HG03097 (cell line): ENCODE data around the gene FPGS.

Experiments used
- ATAC-seq: cut with Tn5 transposase; IDR thresholded peaks from one replicate; pipeline ENCODE4 v1.9.1; 2021; ENCODE audit not compliant: unreplicated experiment, low FRiP score

FPGS gene

DNA sequence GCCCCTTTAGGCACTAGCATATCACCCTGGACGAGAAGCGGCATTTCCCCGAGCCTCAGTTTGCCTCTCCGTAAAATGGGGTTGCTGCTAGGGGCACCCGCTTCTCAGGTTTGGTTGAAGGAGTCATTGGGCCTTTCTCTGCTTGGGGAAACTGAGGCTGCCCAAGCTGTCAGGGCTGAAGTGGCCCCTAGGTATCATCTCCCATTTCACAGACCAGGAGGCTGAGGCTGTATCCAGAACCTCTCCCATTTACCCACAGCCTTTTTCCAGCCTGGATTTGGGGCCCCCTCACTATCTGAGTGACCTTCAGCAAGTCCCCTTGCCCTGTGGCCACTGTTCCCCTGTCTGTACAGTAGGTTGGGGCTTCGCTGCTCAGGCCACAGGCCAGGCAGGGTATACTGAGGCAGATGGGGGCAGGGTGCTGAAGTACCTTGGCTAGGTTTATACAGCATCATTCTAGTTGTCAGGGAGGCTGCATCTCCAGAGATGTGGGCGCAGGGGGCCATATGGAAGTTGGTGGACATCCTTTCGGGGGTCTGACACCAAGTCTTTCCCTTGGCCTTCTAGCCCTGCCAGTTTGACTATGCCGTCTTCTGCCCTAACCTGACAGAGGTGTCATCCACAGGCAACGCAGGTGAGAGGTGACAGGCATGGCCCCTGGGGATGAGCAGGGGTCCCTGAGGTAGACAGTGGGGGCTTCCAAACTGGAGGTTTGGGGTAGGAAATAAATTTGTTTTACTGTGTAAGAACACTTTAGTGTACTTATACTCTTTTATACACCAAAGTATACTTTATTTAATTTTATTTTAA, 7.9 kb downstream of the FPGS start:
- no peak for ATAC-seq

DNA sequence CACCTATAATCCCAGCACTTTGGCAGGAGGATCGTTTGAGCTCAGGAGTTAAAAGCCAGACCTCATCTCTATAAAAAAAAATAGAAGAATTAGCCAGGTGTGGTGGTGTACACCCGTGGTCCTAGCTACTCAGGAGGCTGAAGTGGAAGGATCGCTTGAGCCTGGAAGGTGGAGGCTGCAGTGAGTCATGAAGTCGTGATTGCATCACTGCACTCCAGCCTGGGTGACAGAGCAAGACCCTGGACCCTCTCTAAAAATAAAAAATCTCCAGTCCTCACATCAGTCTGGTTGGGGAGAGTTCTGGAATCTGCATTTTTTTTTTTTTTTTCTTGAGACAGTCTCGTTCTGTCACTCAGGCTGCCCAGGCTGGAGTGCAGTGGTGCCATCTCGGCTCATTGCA, 9.3 kb downstream of the FPGS start:
- no peak for ATAC-seq

DNA sequence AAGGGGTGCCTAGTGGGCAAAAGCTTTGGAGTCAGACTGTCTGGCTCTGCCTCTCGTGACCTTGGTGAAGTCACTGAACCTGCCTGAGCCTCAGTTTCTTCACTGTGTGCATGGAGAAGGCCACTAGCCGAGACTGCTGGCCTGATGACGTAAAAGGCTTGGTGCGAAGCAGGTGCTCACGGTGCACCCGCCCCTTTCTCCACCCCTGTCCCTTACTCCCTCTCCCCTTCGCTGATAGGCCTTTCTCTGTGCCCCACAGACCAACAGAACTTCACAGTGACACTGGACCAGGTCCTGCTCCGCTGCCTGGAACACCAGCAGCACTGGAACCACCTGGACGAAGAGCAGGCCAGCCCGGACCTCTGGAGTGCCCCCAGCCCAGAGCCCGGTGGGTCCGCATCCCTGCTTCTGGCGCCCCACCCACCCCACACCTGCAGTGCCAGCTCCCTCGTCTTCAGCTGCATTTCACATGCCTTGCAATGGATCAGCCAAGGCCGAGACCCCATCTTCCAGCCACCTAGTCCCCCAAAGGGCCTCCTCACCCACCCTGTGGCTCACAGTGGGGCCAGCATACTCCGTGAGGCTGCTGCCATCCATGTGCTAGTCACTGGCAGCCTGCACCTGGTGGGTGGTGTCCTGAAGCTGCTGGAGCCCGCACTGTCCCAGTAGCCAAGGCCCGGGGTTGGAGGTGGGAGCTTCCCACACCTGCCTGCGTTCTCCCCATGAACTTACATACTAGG, 10.4 kb downstream of the FPGS start:
- no peak for ATAC-seq

DNA sequence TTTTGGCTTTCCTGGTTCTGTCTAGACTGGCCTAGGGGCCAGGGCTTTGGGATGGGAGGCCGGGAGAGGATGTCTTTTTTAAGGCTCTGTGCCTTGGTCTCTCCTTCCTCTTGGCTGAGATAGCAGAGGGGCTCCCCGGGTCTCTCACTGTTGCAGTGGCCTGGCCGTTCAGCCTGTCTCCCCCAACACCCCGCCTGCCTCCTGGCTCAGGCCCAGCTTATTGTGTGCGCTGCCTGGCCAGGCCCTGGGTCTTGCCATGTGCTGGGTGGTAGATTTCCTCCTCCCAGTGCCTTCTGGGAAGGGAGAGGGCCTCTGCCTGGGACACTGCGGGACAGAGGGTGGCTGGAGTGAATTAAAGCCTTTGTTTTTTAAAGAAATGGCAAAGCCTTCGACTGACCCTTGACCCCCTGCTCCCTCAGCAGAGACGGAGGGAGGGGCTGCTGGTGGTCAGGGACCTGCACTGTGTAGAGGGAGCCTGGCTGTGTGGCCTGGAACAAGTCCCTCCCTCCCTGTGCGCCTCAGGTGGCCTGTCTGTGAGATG, 11.1 kb downstream of the FPGS start:
- no peak for ATAC-seq

DNA sequence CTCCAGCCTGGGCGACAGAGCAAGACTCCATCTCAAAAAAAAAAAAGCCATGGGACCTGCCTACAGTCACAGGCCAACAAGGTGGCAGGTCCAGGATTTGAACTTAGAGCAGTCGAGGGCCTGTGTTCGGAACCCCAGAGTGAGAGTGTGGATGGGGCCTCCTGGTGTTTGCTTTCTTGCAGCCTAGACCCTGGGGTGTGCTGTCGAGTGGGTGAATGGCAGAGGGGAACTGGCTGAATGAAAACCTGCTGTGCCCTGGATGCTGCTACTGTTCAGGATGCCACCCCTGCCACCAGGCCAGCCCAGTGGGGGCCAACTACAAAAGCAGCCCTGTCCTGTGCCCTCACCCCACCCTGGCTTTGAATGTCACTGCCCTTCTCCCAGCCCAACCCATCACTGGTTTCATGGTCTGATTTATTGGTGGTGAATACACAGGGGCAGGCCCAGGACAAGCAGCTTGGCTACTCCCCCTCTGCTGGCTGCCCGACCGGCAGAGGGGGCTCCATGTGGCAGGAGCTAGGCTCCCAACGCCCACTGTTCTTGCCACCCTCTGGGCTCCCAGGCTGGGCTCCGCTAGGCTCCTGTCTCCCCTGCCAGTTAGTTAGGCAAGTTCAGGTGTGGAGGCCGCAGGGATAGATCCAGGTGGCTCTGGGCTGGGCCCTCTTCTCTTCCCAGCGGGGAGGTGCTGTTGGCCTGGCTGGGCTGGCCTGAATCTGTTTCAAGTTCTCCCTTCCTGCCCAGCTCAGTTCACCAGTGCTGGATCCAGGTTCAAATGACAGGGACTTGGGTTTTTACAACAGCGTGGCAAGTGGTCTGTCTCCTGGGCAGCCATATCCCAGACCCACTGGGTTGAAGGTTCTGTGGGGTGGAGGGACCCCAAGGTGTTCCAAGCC, 12.2 kb downstream of the FPGS start:
- ATAC-seq: no peak

DNA sequence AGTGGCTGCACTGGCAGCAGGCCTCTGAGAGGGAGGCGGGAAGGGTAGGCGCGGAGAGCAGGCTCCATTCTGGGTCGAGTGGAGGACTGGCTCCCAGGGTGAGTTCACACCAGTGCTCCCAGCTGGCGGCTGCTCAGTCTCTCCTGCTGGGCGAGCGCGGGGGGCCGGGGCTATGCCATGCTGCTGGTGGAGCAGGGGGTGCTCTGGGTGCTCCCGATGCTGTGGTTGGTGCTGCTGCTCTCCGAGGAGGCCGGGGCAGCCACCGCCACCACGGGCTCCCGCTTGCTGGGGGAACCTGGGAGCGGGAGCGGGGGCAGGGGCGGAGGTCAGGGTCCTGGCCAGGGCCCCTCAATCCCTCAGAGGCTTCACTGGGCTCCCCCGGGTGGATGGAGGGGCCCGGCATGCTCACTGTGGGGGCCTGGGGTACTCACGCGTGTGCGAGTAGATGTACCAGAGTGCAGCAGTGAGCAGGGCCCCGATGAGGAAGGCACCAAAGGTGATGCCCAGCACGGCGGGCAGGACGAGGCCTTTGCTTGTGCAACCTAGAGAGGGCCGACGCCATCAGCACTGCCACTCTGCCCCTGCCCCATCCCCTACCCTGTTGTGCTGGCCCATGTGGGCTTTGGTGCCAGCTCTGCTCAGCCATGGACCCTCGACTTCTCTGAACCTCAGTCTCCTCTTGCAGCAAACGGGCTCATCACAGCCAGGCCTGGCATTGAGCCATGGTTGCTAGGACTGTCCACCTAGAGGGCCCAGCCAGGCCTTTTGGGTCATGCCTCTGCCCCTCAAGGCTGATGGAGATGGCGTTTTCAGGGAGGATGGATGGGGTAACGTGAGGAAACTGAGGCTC, 13.1 kb downstream of the FPGS start:
- no peak for ATAC-seq

DNA sequence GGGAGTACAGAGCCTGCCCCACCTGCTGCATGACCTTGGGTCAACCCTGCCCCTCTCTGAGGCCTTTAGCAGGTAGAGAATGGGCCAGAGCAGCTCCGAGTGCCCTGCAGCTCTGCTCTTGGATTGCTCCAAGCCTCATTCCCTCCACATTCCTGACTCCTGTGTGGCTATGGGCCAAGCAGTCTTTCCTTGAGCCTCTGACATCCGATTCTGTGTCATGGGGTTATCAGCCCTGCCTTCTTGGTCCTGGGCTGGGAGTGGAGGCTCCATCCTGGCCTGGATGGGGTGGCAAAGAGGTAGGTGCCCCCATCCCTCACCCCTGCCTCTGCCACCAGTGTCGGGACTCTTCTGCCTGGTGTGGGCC, 13.7 kb downstream of the FPGS start:
- ATAC-seq: no peak

DNA sequence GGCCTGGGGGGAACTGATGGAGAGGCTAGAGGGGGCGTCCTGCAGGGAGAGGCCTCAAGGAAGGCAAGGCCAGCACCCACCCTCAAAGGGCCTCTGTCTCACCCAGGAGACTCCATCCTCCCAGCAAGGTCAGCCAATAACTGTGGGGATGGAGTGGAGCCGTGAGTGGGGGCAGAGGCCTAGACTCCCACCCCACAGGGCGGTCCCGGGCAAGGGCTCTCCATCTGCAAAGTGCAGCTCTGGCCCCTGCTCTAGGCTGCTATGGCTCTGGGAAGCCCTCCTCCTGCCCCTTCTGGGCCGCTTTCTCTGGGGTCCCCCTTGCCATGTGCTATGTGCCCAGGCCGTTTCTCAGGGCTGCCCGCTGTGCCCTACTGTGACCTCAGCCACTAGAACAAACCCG, 14.0 kb downstream of the FPGS start:
- no peak for ATAC-seq

DNA sequence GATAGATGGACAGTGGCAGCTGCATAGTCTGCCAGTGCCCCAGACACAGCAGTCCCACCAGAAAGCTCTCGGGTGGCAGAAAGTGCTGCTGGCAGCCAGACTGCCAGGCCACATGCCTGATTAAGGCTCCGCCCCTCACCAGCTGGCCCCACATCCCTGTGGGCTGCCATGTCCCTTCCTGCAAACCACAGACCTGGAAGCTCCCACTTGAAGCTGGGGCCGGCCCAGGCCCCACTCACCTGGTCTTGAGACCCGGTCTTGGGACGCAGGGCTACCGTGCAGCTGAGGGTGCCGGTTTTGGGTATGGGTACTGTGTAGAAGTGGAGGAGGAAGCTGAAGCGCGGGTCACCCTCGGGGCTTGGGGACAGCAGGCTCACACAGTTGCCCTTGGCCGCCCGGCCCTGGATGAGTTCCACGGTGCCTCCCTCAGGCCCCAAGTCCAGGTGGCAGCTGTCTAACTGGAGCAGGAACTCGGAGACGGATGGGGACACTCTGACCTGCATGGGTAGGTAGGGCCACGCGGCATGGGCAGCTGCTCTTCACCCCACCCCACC, 15.3 kb downstream of the FPGS start:
- ATAC-seq: no peak

DNA sequence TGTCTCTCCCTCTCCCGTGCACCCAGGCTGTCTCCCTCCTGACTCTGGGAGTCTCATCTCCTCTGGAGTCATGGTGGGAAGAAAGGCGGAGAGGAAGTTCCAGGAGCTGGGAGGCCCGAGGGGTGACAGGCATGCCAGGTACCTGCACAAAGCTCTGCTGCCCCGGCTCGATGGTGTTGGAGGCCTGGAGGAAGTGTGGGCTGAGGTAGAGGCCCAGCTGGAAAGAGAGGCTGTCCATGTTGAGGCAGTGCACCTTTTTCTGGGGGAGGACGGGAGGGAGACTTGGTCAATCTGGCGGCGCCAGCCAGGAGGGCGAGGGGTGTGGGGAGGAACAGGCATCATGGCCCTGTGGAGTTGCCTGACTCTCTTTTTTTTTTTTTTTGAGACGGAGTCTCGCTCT, 15.9 kb downstream of the FPGS start:
- no peak for ATAC-seq

DNA sequence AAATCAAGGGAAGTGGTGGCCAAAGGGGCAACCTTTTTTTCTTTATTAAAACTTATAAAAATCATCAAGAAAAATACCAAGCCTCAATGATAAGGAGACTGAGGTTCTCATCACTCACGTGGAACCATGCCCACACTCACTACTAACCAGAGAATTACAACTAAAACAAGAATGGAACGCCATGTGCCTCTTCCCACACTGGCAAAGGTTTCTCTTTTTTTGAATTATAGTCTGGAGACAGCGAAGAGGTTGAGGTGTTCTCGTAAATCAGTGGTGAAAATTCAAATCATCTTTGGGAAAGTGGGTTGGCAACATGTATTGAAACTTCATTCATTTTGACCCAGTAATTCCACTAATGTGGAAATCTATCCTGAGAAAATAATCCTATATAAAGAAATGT, 19.4 kb downstream of the FPGS start:
- ATAC-seq: no peak

DNA sequence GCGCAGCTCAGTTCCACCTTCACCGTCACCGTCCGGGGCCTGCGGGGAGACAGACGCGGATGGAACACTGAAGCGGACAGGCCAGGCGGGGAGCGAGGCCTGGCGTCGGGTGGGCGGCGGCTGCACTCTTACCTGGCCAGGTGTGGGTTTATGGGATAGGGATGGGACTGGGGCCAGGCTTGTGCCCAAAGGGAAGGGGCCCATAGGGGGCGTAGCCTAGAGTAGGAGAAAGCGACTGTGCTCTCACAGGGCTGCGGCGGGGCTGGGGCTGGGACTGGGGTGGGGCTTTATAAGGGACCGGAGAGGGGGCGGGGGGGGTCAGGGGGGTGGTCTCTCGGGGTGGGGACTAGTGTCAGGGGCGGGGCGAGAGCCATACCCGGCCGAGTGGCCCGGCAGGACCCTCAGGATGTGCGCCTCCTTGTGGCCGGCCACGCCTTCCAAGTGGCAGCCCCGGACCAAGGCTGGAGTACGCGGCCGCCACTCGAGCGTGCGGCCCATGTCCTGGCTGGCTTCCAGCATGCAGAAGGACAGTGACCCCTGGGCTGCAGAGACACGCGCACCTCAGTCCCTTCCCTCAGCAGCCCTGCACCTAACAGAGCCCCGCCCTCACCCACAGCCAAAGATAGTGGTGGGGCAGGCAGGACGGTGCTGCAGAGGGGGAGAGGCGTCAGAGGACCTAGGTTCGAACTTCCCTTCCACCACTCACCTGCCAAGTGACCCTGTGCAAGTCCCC, 22.8 kb downstream of the FPGS start:
- no peak for ATAC-seq

DNA sequence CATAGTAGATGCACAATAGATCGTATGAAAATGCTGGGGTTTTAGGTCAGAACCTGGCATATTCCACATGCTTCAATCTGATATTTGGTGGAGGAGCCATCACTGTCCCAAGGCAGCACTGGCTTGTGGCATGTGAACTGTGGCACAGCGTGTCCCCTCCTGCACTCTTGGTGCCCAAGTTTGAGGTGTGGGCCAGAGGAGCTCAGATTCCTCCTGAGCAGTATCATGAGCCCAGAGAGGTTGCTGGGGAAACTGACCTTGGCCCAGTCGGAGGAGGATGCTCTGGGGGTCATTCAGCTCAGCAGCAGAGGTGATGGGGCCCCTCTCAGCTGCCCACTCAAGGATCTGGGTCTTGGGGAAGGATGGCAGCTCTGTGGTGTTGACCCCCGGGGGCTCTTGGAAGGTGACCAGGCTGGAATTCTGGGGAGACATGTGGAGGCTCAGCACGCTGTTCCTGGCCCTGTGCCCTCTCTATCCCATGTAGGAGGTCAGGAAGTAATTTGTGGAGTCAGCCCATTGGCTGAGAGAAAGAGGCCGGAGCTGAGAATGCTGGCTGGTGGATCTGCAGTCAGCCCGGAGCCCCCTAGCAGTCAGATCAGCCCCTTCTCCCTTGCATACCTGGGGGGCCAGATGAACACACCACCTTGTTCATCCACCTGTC, 23.7 kb downstream of the FPGS start:
- no peak for ATAC-seq

DNA sequence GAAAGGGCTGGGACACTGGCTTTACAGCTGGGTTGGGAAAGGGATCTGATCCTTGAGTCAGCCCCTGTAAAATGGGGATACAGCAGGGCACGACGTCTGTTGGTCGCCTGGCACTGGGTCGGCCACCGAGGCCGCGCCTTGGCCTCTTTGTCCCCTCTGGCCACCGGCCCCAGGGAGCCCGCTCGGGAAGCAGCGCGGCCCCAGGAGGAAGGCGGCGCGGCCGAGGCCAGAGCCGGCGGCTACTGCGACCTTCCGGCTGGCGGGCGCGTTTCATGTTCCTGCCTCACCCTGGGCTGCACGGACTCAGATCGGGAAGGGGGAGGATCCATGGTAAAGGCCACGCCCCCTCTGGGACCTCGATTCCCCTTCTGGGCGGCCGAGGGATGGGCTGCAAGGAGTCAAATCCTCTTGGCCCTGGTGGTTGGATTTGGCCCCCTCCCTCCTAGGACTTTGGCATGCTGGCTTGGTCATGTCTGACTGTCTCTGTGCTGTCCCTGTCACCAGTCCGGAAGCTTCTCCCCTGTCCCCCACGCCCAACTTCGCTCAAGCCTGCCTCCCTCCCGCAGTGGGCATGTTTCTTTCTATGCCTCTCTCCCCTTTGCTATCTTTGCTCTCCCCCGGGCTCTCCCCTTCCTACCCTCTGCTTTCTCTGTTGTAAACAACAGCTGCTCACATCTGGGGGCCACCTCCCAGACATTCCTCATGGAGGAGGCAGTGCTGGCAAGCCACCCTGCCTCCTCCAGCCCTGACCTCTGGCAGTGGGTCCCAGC, 25.8 kb downstream of the FPGS start:
- no peak for ATAC-seq

DNA sequence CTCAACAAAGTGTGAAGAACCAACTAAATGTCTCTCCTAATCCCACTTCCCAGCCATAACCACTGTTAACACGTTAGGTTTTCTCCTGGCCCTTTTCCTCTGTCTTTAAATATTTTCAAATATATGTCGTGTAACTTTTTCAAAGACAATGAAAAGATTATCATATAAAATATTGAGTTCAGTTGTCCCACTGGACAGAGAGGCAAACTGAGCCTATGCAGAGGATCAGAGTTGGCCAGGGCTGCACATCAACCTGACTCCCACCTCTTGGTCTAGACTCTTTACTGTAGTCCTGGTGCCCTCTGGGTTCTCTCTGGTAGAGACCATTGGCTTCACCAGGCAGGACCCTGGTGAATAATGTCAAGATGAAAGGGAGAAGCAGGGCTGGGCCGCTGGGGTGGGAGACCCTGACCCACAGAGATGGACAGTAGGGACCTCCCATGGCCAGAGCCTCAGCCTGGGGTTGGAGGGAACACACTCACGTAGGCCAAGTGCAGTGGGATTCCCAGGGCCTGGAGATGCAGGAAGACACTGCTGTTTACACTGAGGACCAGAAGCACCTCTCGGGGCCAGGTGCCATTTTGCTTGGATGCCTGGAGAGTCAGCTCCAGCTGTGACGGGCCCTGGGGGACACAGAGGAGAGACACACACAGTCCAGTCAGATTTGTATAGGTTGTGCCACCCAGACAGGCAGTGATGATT, 26.7 kb downstream of the FPGS start:
- no peak for ATAC-seq

DNA sequence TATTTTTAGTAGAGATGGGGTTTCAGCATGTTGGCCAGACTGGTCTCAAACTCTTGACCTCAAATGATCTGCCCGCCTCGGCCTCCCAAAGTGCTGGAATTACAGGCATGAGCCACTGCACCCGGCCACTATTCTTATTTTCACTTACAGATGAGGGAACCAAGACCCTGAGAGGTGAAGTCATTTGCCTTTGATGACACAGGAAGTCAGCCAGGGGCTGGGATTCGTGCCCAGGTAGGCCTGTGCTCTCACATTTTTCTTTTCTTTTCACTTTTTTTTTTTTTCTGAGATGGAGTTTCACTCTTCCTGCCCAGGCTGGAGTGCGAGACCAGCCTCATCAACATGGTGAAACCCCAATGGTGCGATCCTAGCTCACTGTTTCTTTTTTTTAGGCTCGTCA, 29.6 kb downstream of the FPGS start:
- no peak for ATAC-seq

DNA sequence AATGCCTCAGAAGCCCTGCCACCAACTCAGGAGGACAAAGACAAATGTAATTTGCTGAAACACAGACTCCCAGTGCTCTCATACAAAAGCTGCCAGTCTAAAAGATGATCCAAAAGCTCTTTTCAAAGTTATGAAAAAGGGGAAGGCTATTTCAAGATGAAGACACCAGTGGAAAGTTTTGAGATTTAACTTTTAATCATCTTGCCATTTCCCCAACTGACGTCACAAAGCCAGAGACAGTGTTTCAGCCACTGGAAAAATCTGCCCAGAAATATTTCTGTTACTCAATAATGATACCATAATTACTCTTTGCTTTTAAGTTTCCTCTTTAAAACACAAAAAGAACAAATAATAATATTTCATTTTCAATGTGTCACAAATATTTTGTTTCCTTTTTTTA, 30.9 kb downstream of the FPGS start:
- no peak for ATAC-seq
